Endometrium (tissue), 2 donors: ENCODE results near the gene C15orf62.

Experiments used
- FAIRE-seq: peaks from 2 replicates; lab custom pipeline; 2012; peaks lifted over from hg19 to GRCh38; lab: Jason Lieb, UNC
- donor health status: control.
- donor health status: control.

C15orf62 gene

GRCh38 chr15:40755812-40756208, 14.0 kb upstream of the C15orf62 start:
- no peak for FAIRE-seq

- FAIRE-seq, result no peak
Observed at GRCh38 chr15:40756938-40757337, 12.8 kb upstream of the C15orf62 start.

- no peak for FAIRE-seq
Observed at GRCh38 chr15:40759961-40760360, 9.8 kb upstream of the C15orf62 start.

- FAIRE-seq, result no peak
Observed at GRCh38 chr15:40762919-40763800, 6.6 kb upstream of the C15orf62 start.

GRCh38 chr15:40763801-40764628, 5.8 kb upstream of the C15orf62 start, which contains the start of gene GCHFR:
TSS of gene GCHFR (plus strand) at chr15:40764068. CDS start at chr15:40764181, 113 bp downstream.
- no peak for FAIRE-seq

GRCh38 chr15:40764629-40765103, 5.1 kb upstream of the C15orf62 start:
- FAIRE-seq, result no peak

- no peak for FAIRE-seq
Observed at GRCh38 chr15:40766194-40766815, 3.5 kb upstream of the C15orf62 start.

GRCh38 chr15:40766906-40767837, 2.6 kb upstream of the C15orf62 start:
- no peak for FAIRE-seq

- no peak for FAIRE-seq
Observed at GRCh38 chr15:40767838-40768500, 1.8 kb upstream of the C15orf62 start.

GRCh38 chr15:40768521-40769273, 1.1 kb upstream of the C15orf62 start:
- no peak for FAIRE-seq

- no peak for FAIRE-seq
Observed at GRCh38 chr15:40770147-40770721, 454 bp downstream of the C15orf62 start.

- no peak for FAIRE-seq
Observed at GRCh38 chr15:40771242-40771641, 1.5 kb downstream of the C15orf62 start.

- FAIRE-seq, result no peak
Observed at GRCh38 chr15:40772014-40772413, 2.2 kb downstream of the C15orf62 start.

- no peak for FAIRE-seq
Observed at GRCh38 chr15:40773496-40773895, 3.7 kb downstream of the C15orf62 start.

GRCh38 chr15:40773902-40774301, 4.1 kb downstream of the C15orf62 start:
- FAIRE-seq, result no peak

- no peak for FAIRE-seq
Observed at GRCh38 chr15:40775007-40775406, 5.2 kb downstream of the C15orf62 start.

GRCh38 chr15:40775740-40776536, 6.2 kb downstream of the C15orf62 start:
- FAIRE-seq, result no peak

- no peak for FAIRE-seq
Observed at GRCh38 chr15:40776537-40777141, 6.9 kb downstream of the C15orf62 start.
